ENCODE measurements around the gene LHPP.

LHPP gene

DNA sequence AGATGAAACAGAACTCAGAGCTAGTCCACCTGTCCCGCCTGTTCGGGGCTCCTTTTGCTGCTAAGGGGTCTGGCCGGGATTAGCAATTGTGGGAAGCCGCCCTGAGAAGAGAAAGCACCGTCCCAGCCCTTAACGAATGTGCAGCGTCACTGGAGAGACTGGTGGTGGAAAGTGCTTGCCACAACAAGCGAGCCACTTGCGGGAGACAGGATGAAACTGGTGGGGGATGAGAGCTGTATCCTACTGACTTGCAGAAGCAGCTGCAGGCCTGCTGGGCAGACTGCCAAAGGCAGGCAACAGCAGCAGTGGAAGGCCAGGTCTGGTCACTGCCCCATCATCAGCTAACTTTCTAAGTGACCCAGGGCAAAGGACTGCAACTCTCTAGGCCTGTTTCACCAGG lies 187.1 kb downstream of the LHPP start:
- DNase-seq: peak; percentile 59 to 71

DNA sequence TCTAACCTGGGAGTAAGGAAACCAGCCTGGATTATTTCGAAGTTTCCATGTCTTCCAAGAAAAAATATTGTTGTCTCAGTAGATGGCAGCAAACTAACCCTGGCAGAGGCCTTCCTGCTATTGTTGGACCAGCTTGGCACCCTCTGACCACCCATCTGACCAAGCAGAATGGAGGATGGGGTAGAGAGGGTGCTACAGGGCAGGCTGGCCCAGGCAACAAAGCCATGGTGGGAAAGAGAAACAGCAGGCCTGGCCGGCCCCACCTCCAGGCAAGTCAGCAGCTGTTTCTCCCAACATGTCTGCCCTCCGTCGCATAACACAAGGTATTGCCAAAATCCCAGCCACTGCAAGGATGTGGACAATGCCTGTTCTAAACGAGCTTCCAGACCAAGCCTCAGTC lies 187.6 kb downstream of the LHPP start:
- DNase-seq: no peak

DNA sequence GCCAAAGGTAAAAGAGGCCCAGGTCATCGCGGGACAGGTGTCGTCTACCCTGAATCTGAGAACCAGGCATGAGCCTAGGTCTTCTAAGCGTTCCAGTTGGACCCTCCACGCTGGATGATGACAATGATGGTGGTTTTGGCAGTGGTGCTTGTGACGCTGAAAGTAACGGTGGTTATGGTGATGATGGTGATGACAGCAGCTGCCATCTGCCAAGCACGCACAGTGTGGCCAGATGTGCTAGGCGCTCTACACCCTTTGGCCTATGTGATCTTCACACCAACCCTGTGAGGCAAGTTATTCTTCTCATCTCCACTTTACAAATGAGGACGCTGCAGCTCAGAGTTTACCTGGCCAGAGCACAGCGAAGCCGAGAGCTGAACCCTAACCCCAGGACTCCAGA lies 188.6 kb downstream of the LHPP start:
- no peak for DNase-seq

DNA sequence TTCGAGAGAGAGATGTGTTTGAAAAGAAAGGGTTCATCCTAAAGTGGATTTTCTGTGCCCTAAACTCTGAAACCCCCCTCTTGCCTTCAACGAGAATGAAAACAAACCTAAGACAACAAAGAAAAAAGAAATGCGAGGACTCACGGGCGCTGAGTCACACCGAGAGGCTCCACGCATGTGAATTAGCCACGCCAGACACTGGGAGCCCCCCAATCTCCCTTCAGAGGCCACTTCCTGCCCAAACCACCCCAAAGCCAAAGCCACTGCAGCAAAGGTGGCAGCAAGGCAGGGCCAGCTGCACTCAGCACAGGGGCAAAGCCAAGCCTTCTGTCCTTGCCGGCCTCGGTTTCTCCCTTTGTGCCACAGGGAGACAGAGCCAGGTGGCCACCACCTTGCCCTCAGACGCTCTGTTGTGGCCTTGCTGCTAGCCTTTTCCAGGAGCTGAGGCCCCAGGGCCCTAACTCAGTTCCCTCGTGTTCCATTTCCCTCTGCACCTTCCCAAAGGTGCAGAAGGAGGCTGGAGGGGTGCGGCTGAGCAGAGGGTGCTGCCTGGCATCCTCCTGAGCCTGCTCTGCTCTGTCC lies 189.3 kb downstream of the LHPP start:
- DNase-seq: peak; percentile 55 to 67

DNA sequence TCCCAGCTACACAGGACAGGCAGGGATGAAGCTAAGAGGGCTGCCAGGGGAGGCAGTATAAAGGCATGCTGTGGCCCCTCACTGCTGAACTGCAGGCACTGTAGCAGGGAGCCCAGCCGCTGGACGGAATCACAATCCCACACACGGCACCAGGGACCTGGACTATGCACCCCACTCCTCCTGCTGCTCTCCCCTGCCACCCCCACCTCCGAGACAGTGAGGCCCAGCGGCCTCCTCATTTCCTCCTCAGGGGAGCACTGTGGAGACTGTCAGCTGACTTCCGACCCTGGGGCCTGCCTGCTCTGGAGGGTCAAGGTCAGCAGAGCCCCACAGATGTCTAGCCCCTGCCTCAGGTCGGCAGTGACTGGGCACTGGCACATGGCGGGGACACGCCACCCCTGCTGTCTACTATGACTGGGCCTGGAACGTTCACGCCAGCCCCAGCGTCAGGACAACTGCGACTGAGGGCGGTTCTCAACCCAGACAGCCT lies 189.8 kb downstream of the LHPP start:
- DNase-seq: no peak

DNA sequence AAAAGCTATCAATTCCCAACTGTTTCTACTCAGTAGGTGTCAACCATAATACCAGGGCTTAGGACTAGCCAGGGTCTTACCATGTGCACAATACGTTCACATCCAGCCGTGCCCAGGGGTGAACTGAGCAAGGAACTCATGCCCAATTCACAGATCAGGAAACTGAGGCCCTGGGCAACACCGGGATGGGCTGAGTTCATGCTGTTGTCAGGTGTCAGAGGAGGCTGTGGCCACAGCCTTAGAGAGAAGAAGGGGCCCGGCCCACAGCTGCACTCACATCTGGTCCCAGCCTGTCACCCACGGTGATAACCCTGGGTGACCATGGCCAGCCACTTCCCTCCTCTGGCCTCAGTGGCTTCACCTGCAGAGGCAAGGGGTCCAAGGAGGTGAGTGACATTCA lies 190.6 kb downstream of the LHPP start:
- no peak for DNase-seq

DNA sequence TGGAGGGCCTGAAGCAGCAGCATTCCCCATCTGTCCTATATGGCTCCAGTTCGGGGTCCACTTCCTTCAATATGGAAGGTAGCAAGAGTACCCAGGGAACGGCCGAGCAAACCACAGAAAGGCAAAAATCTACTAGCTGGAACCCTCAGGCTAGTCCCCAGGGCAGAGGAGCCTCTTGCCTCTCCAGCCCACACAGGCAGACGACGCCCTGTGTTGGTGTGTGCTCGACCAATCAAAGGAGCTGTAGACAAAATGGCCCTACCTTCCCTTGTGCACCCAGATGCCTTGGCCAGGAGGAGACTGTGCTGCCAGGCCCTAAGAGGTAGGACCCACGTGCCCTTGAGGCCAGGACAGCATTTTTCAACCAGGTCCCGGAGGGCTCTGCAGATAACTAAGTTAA lies 191.1 kb downstream of the LHPP start:
- no peak for DNase-seq

DNA sequence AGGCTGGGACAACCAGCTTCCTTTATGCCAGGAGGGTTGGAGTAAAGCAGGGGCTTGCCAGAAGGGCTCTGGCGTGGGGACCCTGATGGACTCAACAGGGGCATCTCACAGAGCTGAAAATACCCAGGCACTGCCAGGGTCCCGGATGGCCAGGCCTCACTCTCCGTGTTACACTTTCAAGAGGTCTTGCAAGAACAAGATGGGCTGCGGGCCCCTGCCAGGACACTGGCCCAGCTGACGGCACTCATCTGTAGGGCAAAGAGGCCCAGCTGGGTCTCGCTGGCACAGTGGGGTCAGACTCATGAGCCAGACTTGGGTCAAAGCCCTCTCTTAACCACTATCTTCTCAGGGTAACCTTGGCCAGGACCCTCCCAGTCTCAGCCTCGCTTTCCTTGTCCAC lies 191.7 kb downstream of the LHPP start:
- DNase-seq: no peak

DNA sequence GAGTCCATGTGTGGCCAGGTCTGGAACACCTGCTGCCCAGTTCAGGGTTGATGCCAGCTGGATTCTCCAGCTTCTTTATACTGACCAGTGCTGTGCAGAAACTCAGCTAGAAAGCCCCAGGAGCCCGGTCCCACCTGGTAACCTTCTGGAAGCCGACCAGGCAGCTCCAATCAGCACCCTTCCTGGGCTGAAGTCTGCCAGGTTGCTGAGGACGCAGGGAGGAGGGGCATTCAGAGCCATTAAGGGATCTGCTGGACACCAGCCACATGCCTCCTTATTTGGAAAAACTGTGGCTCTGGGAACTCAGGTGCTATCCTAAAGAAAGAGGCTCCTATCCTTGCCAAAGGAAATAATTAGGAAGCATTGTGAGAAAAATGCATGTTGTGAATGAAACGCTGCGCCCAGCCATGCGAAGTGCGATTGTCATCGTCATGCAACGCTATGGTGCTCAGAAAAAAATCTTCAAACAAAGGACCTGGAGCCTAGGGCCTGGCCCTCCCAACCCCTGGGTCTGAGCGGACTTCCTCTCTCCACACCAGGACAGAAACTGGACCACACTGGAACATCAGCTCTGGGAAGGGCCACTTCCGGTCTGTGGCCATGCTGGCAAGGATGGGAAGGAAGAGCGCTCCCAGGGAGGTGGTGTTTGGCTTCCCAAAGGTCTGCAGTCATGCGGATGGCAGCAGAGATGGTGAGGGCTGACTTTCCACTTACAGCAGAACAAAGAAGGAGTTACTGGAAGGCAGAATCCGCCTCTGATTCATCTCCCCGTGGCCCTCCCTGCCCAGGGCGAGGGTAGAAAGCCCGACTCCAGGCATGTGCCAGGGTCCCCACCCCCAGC lies 192.4 kb downstream of the LHPP start:
- no peak for DNase-seq

DNA sequence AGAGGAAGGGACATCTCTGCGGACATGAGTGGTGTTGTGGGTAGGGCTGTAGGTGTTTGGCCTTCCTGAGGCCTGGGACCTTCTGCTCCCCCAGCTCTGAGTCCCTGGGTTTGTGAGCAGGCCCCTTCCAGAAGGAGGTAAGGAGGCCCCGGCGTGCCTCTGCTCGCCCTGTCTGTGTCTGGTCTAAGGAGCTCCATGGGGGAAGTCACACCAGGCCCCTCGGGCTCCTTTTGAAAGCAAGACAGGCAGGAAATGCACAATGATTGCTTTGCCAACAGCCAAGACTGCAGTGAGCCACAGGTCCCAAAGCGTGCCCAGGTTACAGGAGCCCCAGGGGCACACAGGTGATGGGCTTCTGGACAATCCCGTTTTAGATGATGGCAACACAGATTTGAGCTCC lies 193.1 kb downstream of the LHPP start:
- DNase-seq: no peak

DNA sequence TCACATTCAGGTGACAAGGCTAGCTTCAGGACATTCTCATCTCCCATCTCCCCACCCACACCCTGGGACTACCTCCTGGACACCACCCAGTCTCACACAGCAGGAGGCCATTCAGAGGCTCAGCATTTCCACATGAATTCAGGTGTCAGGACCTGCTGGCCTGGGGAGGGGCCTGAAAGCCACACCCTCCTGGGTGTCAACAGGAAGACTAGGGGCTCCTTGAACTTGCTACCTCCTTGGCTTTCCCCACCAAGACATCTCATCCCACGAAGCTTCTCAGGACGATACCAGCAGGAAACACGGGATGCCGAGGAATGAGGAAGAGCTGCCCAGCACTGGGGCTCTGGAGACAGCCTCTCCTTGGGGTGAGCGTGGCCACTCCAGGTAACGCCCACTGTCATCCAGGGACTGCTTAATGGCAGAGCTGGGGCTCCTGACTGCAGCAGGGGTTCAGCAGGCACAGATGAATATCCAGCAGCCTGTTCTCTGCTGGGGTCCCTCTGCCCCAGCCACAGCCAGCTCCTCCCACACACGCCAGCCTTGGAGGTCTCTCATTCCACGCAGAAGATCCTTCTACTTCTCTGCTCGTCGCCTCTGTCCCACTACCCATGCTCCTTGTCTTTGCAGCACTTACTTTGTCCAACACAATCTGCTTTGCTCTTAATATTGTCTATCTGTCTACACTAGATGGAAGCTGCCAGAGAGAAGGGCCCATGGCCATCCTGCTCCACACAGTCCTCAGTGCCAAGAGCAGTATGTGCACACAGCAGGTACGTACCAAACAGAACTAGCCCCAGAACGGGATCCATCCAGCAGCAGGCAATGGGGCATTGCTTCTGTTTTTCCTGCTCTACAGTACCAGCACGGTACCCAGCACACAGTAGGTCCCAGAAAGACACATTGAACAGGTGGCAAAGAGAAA lies 193.8 kb downstream of the LHPP start:
- DNase-seq: no peak

DNA sequence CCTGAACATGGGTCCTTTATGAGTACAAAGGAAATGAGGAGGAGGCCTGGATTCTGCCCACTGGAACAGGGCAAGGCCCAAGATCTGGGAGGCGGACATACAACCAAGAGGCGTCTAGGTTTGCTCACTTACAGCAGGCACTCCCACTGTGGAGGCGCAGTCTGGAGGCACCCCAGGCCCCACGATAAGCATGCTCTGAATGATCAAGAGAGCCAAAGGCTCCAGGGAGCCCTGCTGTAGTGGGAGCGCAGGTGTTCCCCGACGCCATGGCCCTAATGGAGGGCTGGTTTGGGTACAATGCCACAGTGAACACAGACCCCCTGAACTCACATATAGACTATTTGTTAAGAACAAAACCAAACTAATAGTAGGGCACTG lies 194.5 kb downstream of the LHPP start:
- no peak for DNase-seq

DNA sequence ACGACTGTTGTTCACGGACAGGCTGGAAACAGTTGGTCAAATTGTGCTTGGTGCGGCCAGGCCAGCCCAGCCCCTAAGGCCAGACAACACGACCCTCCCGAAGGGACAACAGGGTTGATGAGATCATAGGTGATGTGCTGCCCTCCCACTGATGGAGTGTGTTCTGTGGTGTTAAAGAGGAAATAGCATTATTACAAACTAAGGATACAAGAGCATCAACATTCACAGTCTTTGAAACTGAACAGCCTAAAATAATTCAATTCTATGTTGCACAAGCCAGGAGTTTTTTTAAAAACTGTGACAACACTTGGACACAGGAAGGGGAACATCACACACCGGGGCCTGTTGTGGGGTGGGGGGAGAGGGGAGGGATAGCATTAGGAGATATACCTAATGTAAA lies 194.9 kb downstream of the LHPP start:
- DNase-seq: no peak

DNA sequence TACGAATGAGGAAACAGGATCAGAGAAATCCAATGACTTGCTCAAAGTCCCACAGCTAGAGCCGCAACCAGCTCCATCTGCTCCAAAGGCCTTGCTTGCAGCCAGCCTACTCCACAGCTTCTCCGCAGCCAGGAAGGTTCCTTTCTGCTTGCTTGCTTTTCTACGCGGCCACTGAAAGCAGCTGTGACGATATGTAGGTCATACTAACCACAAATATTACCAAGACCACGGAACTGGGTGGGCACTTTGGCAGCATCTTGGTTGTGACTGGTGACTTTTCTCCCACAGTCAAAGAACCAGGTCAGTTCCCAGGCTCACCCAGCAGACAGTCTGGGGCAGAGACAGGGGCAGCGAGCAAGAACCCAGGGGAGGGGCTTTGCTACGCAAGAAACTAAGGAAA lies 196.2 kb downstream of the LHPP start:
- peak in 1 of 2 experiments; percentile 38 for DNase-seq

DNA sequence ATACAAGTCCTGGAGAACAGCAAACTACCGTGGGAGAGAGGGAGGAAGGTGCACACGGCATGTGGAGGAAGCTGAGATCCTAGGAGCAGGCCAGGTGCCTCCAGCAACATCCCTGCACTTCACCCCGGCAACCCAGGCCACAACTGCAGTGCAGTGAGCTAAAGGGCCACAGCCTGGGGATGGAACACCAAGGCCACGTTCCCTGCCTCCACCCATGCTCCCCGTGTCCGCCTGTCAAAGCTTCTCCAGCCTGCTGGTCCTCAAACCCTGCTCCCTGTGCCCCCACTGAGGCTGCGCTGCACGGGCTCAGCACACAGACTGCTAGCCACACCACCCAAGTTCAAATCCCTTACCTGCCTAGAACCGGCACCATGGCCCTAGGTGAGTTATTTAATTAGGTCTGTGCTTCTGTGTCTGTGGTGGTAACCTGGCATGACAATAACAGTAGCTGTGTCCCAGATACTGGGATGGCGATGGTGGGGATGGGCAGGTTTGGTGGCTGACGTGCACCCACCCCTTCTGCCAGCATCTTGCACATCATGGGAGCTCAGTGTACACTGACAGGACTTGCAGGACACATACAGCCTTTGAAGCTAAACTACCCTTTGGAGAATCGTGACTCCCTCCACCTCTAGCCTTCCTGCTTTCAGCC lies 197.1 kb downstream of the LHPP start:
- no peak for DNase-seq

DNA sequence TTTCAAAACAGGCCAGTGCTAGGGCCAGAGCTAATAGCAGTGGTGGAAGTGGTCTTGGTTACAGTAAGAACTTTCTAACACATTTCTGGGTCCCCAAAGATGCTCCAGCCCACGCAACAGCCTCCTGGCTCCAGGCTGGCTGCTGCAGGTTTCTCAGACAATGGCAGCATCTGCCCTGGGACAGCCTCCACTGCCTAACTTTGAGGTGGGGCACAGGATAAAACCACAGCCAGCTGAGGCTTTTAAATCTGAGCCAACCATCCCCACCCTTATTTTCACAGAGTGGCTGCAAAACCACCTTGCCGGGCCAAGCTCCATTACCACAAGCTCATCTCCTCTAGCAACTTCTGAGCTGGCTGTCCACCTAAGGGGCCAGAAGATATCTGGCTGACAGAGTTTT lies 197.8 kb downstream of the LHPP start:
- no peak for DNase-seq

DNA sequence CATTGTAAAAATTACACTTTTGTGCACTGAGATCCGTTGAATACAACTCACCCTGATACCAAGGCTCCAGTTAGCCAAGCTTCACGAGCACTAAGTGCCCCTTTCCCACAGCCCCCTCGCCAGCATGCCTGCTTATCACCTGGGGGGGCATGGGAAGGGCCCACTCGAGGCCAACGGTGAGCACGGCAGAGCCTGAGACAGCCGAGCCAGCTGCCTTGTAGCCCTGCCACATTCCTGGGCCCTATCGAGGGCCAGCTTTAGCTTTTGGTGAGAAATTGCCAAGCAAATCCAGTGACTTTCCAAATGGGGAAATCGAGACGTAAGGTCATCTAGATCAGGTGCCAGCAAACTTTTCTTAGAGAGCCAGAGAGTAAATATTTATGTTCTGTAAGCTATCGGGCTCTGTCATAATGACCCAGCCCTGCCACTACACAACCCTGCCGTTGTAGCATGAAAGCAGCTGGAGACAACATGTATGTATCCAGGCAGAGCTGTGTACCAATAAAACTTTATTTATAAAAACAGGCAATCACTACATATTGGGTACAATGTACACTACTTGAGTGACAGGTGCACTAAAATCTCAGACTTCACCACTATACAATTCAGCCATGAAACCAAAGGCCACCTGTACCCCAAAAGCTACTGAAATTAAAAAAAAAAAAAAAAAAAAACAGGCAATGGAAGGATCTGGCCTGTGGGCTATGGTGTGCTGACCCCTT lies 198.9 kb downstream of the LHPP start:
- no peak for DNase-seq

DNA sequence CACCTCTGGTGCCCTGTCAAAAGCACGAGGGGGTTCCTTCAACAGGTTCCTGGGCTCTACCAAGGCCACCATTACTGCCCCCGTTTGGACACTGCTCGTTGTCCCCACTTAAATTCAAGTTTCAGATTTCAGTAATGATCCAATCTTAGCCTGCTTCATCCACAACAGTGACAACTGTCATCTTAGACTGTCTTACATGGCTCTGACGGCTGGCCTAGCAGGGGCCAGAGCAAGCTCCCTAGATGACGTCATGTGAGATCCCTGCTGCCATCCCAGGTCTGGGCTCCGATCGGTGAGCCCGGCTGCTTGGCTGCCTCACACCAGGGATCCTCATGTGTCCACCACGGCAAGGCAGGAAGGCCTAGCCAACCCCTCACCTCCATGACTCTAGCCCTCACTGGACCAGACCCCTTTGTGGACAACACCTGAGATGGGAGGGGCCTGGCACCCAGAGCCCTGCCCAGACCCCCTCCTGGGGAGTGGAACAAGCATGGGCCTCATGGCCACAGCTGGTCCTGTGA lies 200.1 kb downstream of the LHPP start:
- no peak for DNase-seq

DNA sequence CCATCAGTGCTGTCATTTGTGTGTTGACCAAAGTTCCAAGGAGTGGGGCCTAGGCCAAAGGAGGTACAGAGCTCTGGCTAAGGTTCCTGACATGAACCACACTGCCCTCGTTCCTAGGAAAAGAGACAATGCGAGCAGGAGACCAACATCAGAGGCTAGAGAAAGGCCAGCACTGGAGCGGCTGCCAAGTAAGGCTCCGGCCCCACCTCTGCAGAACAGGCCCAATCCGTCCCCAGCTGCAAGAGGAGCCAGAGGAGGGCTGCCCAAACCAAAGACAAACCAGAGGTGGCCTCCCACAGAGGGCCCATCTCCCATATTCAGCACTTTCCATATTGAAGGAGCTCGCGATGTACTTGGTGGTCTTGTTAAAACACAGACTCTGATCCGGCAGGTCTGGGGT lies 201.6 kb downstream of the LHPP start:
- no peak for DNase-seq
